Esophagus mucosa (tissue), 1 donor: Measurements from ENCODE around the gene WNK1. TPM values are rescaled to one million over a fixed set of nuclear protein-coding genes. Genes with fewer than 3 reads are reported as not detected.
A peak's percentile ranks its signal among the peaks of the same experiment; 100 is the strongest.

Experiments
- ATAC-seq: fragments of 200-7000 bp; cut with Tn5 transposase; one replicate; pipeline ENCODE4 v1.9.1; 2020
- total RNA-seq: library from RNA; stranded (reverse); gene quantifications from one replicate; pipeline ENCODE4 v1.2.4, GENCODE V29; 2023
- donor health status: DM: yes; HTN: yes; CAD: no.

Gene WNK1
- total RNA-seq, 1 donor from 2014 or later, result 157 TPM

- ATAC-seq, result no peak
Observed at GRCh38 chr12:954741-955140, 202.4 kb downstream of the WNK1 start.

GRCh38 chr12:955939-956338 lies 203.6 kb downstream of the WNK1 start:
- ATAC-seq, result no peak

- peak; percentile 23 for ATAC-seq
Observed at GRCh38 chr12:958588-959123, 206.3 kb downstream of the WNK1 start.

Other genes with a start within 250 kb of the WNK1 start
- gene NINJ2, start 89.1 kb upstream of the WNK1 start, total RNA-seq, result 2.9 TPM
- gene RAD52, start 197.1 kb downstream of the WNK1 start, total RNA-seq, result 4.7 TPM
- 54.2 TPM for gene ERC1, start 238.6 kb downstream of the WNK1 start, total RNA-seq